ENCODE measurements around the gene PLCH2.

Gene PLCH2

DNA sequence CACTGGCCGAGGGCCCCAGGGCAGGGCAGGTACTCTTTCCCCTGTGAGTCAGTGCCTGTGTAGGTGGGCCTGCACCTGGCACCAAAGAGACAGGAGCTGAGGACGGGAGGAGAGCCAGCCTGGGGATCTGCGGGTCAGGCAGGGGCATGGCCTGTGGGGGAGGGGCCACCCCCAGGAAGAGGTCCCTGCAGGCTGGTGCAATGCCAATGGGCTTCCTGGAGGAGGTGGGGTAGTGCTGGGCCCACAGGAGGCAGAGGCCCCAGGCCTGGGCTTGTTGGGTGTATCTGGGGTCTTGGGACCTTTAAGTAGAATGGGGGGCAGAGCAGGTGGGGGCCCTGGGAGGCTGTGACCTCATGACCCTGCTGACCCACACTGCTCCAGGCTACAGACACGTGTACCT is 23.2 kb downstream of the PLCH2 start:
- DNase-seq (ENCODE audit: low spot score): no peak

DNA sequence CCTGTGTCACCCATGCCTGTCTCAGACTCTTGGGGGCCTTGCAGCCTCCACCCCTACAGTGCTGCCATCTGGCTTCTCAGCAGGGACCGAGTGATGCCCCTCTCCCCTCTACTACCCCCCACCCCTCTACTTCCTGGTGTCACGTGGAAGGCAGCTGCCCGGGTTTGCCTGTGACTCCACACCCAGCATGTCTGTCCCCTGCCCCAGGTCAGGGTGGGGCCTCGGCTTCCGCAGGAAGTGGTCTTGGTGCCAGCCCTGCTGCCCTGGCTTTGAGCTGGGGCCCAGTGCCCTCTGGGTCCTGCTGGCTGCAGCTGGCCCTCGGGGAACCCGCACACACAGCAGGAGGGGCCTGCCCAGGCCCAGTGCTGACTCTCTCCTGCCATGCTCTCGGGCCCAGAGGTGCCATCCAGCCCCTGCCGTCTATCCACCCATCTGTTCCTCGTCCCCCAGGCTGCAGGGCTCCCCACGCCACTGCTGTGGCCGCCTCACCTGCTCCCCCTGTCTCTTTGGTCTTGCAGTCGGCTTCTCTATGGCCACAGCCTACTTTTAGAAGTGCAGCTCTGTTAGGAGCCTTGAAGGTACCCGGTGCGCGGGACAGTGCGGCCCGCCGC is 24.0 kb downstream of the PLCH2 start:
- peak; percentile 49 for DNase-seq (ENCODE audit: low spot score)

- no peak for DNase-seq (ENCODE audit: low spot score)
Measured at GRCh38 chr1:2501041-2501819, 25.1 kb downstream of the PLCH2 start.

DNA sequence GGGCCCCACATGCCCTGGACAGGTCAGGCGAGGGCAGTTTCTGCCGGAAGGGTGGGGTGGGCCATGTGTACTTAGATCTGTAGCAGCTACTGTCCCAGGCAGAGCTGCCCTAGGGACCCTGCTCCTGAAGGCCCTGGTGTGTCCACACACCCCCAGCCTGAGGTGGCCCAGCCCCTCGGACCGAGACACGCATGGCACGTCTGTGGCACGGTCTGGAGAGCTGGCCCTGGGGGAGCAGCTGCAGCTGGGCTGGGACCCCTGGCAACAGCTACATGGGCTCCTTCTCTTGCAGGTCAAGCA is 25.7 kb downstream of the PLCH2 start:
- DNase-seq (ENCODE audit: low spot score): no peak

DNA sequence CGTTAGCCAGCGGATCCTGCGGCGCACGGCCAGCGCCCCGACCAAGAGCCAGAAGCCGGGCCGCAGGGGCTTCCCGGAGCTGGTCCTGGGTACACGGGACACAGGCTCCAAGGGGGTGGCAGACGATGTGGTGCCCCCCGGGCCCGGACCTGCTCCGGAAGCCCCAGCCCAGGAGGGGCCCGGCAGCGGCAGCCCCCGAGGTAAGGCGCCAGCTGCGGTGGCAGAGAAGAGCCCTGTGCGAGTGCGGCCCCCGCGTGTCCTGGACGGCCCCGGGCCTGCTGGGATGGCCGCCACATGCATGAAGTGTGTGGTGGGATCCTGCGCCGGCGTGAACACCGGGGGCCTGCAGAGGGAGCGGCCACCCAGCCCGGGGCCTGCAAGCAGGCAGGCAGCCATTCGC is 26.1 kb downstream of the PLCH2 start:
- DNase-seq (ENCODE audit: low spot score): no peak

DNA sequence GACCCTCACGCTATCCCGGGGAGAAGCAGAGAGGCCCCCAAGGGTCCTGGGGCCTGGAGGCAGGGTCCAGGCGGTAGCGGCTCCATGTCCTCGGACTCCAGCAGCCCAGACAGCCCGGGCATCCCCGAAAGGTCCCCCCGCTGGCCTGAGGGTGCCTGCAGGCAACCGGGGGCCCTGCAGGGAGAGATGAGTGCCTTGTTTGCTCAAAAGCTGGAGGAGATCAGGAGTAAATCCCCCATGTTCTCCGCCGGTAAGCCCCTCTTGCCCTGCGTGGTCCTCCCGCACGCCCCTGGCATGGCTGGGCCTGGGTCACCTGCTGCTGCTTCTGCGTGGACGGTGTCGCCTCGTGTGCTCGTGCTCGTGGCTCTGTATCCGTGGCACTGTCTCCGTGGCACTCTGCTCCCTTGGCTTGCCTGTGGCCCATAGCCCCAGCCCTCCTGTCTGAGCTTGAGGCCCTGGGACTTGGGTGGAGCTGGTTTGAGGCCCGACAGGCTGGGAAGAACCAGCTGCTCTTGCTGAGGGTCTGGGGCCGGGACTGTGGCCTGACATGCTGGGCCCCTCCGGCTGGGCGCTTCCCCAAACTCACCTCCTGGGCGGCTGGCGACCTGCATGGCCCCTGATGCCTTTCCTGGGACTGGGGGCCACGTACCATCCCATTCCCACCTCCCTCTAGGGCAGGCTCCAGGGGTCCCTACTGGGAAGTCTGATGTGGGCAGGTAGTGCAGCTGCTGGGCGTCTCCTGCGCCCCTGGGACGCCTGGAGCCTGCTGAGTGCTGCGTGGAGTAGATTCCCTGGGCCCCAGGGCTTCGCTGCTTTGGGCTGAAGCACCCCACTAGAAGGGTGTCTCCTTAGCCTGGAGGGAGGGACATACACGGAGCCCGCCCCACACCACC is 26.8 kb downstream of the PLCH2 start:
- DNase-seq (ENCODE audit: low spot score): no peak

GRCh38 chr1:2503554-2504224 is 27.6 kb downstream of the PLCH2 start:
- DNase-seq (ENCODE audit: low spot score): no peak

- DNase-seq (ENCODE audit: low spot score): no peak
Measured at GRCh38 chr1:2504225-2504948, 28.3 kb downstream of the PLCH2 start.

DNA sequence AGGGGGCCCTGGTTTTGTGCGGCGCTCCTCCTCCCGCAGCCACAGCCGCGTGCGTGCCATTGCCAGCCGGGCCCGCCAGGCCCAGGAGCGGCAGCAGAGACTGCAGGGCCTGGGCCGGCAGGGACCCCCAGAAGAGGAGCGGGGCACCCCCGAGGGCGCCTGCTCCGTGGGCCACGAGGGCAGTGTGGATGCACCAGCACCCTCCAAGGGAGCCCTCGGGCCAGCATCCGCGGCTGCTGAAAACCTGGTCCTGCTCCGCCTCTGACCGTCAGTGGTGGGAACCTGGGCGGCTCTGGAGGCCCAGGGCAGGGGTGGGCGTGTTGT is 28.8 kb downstream of the PLCH2 start:
- DNase-seq (ENCODE audit: low spot score): no peak

- no peak for DNase-seq (ENCODE audit: low spot score)
Measured at GRCh38 chr1:2505461-2505994, 29.4 kb downstream of the PLCH2 start.

DNA sequence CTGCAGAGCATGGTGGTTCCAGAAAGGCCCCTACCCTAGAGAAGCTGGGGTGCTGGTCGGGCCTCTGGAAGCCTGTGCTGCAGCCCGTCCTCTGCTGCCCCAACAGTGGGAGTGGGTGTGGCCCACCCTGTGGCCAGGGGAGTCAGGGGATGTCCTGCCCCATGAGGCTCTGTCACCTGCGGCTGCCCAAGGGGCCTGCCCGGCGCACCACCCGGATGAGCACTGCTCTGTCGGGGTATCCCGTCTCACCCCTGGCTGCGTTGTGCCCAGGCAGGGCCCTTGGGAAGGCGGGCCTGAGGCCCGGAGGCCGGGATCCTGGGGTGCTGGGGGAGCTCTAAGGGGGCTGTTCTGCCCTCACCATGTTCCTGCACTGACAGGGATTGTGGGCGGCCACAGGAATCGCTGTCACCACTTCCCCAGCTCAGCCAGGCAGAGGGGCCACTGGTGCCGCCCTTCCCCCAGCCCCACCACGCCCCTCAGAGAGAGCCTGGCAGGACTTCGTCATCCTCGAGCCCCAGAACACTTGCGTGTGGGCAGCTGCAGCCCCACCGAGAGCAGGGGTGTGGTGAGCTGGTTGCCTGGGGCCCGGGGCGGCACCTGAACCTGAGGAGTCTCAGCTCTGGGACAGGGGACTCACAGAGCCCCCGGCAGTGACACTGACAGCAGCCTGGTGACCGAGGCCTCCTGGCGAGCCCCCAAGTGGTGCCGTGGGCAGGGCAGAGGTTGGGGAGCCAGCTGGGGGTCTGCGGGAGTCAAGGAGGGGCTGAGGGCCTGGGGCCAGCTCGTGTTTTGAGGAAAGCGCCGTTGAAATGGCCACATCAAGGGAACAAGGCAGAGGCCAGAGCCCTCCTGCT is 30.1 kb downstream of the PLCH2 start:
- DNase-seq (ENCODE audit: low spot score): no peak

- DNase-seq (ENCODE audit: low spot score): no peak
Measured at GRCh38 chr1:2506901-2507565, 30.9 kb downstream of the PLCH2 start.

DNA sequence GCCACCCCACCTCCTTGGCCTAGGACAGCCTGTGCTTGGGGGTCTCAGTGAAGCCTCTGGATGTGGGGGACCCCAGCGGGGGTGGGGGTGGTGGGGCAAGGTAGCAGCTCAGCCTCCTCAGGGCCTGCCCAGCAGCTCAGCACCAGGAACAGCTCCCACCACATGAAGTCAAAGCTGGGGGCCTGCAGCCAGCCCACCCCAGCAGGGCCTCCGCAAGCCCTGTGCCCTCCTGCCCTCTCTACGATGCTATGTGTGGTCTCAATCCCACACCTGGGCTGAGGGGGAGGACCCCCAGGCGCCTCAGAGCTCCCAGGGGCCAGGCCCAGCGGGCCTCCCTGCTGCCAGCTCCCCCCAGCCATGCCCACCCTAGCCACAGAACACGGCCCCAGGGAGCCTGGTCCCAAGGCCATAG is 31.7 kb downstream of the PLCH2 start:
- no peak for DNase-seq (ENCODE audit: low spot score)

DNA sequence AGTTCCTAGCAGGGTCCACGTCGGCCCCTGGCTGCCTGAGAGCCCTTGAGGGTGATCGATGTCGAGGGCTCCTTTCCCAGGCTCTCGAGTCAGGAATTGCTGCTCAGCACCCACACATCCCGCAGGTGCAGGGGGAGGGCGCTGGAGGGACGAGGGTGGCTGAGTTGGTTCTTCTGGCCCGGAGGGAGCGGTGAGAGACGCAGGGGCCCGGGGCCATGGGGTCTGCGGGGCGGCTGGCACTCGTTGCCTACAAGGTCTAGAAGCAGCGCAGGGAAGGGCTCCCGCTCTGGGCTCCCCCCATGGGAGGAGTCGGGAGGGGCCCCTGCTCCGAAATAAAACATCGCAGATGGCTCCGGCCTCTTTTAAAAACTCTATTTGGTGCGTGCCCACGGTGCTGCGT is 32.1 kb downstream of the PLCH2 start:
- DNase-seq (ENCODE audit: low spot score): no peak

- DNase-seq (ENCODE audit: low spot score): no peak
Measured at GRCh38 chr1:2508751-2509150, 32.7 kb downstream of the PLCH2 start.

DNA sequence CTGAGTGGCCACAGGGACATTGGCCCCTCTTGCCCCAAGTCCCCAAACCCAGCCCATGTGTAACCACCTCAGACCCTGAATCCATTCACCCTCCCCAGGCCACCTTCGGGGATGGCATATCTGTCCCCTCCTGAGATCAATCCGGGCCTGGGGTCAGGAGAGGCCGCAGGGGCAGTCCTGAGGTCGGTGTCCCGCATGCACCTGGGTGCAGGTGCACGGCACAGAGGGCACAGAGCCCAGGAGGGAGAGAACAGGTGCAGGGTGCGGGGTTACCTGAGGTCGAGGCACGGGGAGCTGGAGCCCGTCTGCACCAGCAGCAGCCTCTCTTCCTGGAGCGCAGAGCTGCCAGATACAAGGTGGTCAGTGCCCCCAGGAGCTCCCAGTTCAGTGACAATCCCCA is 33.5 kb downstream of the PLCH2 start:
- no peak for DNase-seq (ENCODE audit: low spot score)

GRCh38 chr1:2510366-2511155 is 34.5 kb downstream of the PLCH2 start:
- DNase-seq (ENCODE audit: low spot score): no peak

- DNase-seq (ENCODE audit: low spot score): no peak
Measured at GRCh38 chr1:2512862-2513421, 36.9 kb downstream of the PLCH2 start.
